Body of pancreas (tissue), 4 donors: ENCODE measurements around the gene MTA3.

Source experiments
- CTCF ChIP-seq, 7 experiments: fragments of 450-650 bp in 4 of 7; fragments of 200-600 bp in 3 of 7; sonication (generic) in 3 of 7; IDR thresholded peaks; one replicate each; pipeline ENCODE4 v1.5.1; 2016 to 2019; ENCODE audit warnings: antibody characterized with exemption in 7 of 7
- POLR2A ChIP-seq, 3 donors: fragments of 450-650 bp; IDR thresholded peaks; one replicate each; pipeline ENCODE4 v1.6.1; 2016; ENCODE audit warnings: antibody characterized with exemption in 3 of 3, mild to moderate bottlenecking in 2 of 3

DNA sequence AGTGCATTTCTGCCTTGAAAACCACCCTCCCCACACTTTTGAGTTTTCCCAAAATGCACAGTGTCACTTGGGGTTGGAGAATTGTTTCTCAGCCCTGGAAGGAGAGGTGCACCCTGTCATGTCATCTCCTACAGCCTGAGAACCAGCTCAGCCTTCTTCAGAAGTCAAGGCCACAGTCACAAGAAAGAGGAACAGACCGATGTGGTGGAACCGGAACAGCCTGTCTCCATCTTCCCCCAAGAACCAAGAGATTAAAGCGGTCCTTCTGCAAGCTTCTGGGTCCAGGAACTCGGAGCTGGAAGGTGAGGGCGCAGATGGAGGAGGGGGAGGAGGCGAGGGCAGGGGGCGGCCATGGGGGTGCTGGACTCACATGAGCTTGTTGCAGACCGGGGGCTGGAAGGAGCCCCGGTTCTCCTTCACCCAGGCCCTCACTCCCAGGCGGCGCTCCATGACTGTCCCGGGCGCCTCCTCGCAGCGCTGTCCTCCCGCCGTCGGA is 223.7 kb downstream of the MTA3 start:
- TF ChIP-seq CTCF (IDR thresholded peaks at IDR 0.05) (no peak), POLR2A (IDR thresholded peaks at IDR 0.05) (no peak)
